ENCODE data around the gene NFIC.
"Not testable (repeated sequence)": the region's sequence is repeated elsewhere in the genome, so short reads cannot be mapped to it uniquely, and the experiment has no call there.

NFIC gene

GRCh38 chr19:3401004-3401768 is 34.8 kb downstream of the NFIC start:
- no peak for DNase-seq

- no peak for DNase-seq
Measured at GRCh38 chr19:3402631-3403443, 36.5 kb downstream of the NFIC start.

GRCh38 chr19:3403489-3404323 is 37.3 kb downstream of the NFIC start:
- no peak for DNase-seq

GRCh38 chr19:3404324-3405260 is 38.2 kb downstream of the NFIC start:
- DNase-seq, result no peak

GRCh38 chr19:3405261-3405653 is 38.9 kb downstream of the NFIC start:
- DNase-seq, result no peak

- no peak for DNase-seq
Measured at GRCh38 chr19:3406571-3407111, 40.3 kb downstream of the NFIC start.

- no peak for DNase-seq
Measured at GRCh38 chr19:3407556-3408516, 41.5 kb downstream of the NFIC start.

- DNase-seq, result no peak
Measured at GRCh38 chr19:3408996-3409345, 42.6 kb downstream of the NFIC start.

- no peak for DNase-seq
Measured at GRCh38 chr19:3409346-3410064, 43.1 kb downstream of the NFIC start.

- DNase-seq, result no peak
Measured at GRCh38 chr19:3411636-3412035, 45.3 kb downstream of the NFIC start.

GRCh38 chr19:3412066-3412465 is 45.7 kb downstream of the NFIC start:
- no peak for DNase-seq

- no peak for DNase-seq
Measured at GRCh38 chr19:3413796-3414327, 47.5 kb downstream of the NFIC start.

- DNase-seq, result no peak
Measured at GRCh38 chr19:3415695-3416094, 49.3 kb downstream of the NFIC start.

GRCh38 chr19:3420244-3420755 is 53.9 kb downstream of the NFIC start:
- DNase-seq, result no peak

GRCh38 chr19:3420909-3421619 is 54.7 kb downstream of the NFIC start:
- DNase-seq, result no peak

- not testable (repeated sequence) for DNase-seq
Measured at GRCh38 chr19:3421656-3422055, 55.3 kb downstream of the NFIC start.

- DNase-seq, result no peak
Measured at GRCh38 chr19:3423183-3423829, 56.9 kb downstream of the NFIC start.

GRCh38 chr19:3426433-3426832 is 60.0 kb downstream of the NFIC start:
- no peak for DNase-seq
